Uterus (tissue), 4 donors: ENCODE measurements around the gene TMEM82. TPM values are rescaled to one million over a fixed set of nuclear protein-coding genes. Genes with fewer than 3 reads are reported as not detected.

Experiments
- DNase-seq, 2 donors: peaks; one replicate each; pipeline ENCODE4 v3.0.0-alpha.2; 2019 to 2020
- H3K27ac ChIP-seq, 2 donors: fragments of 200-600 bp; sonication (generic); 1 replicate in 1 of 2; 2 replicates in 1 of 2; pipeline ENCODE4 v1.5.1; 2016 to 2018
- H3K27me3 ChIP-seq, 2 donors: fragments of 200-600 bp; sonication (generic); one replicate each; pipeline ENCODE4 v1.5.1; 2018 to 2019; ENCODE audit warnings: control low read depth in 1 of 2
- H3K36me3 ChIP-seq, 2 donors: fragments of 200-600 bp; sonication (generic); one replicate each; pipeline ENCODE4 v1.5.1; 2019; ENCODE audit warnings: control low read depth in 1 of 2
- H3K4me1 ChIP-seq, 2 donors: fragments of 200-600 bp; sonication (generic); one replicate each; pipeline ENCODE4 v1.5.1; 2018 to 2019; ENCODE audit warnings: control low read depth in 1 of 2
- H3K4me3 ChIP-seq, 2 donors: fragments of 200-600 bp; sonication (generic); 1 replicate in 1 of 2; 2 replicates in 1 of 2; pipeline ENCODE4 v1.5.1; 2018 to 2019; ENCODE audit warnings: mild to moderate bottlenecking in 1 of 2
- H3K9me3 ChIP-seq, 2 donors: fragments of 200-600 bp; sonication (generic); one replicate each; pipeline ENCODE4 v1.5.1; 2019; ENCODE audit warnings: control low read depth in 1 of 2
- CTCF ChIP-seq, 4 experiments: fragments of 200-600 bp in 2 of 4; fragments of 450-650 bp in 2 of 4; sonication (generic) in 2 of 4; IDR thresholded peaks; one replicate each; pipeline ENCODE4 v1.5.1; 2016 to 2019; ENCODE audit warnings: antibody characterized with exemption in 4 of 4, mild to moderate bottlenecking in 2 of 4, moderate library complexity in 1 of 4
- POLR2A ChIP-seq, 2 donors: fragments of 450-650 bp; IDR thresholded peaks; one replicate each; pipeline ENCODE4 v1.6.1; 2016; ENCODE audit warnings: antibody characterized with exemption in 2 of 2, mild to moderate bottlenecking in 1 of 2, moderate library complexity in 1 of 2
- intact Hi-C: fragments of 100-400 bp; cut with DNase I; formaldehyde crosslinking; loops from one replicate; pipeline ENCODE4 v1.15.1; 2023; ENCODE audit warnings: low total_unique reads
- total RNA-seq, 4 donors: library from RNA; depleted of rRNA in 3 of 4; stranded (reverse); fragments of >200 nt in 3 of 4; gene quantifications; one replicate each; pipeline versions ENCODE4 v1.1.0 to v1.2.4, GENCODE V29; 2014 to 2023
- donor health status: DM: yes; HTN: yes; CAD: no.

Gene TMEM82
- total RNA-seq, 4 donors from 2014 or later: not detected

DNA sequence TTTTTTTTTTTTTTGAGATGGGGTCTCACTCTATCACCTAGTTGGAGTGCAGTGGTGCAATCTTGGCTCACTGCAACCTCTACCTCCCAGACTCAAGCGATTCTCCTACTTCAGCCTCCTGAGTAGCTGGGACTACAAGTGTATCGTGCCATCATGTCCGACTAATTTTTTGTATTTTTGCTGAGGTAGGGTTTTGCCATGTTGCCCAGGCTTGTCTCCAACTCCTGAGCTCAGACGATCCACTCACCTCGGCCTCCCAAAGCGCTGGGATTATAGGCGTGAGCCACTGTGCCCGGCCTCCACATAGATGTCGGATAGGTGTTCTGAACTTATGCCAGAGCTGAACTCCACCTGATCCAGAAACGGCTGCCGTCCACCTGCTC is 37.1 kb upstream of the TMEM82 start:
- no peak for DNase-seq
- Histone ChIP-seq H3K27ac (peak overlapping the region; percentile 88 to 94), H3K9me3 (no peaks in the 10 kb centered on the region), H3K4me3 (no peak overlapping the region), H3K36me3 (no peaks in the 10 kb centered on the region), H3K27me3 (no peaks in the 10 kb centered on the region), H3K4me1 (peaks cover 18 to 26% of the 10 kb centered on the region in 2 donors)
- intact Hi-C loops: no loop called here
- TF ChIP-seq CTCF (IDR thresholded peaks at IDR 0.05): no peak
- TF ChIP-seq POLR2A (IDR thresholded peaks at IDR 0.05): no peak

DNA sequence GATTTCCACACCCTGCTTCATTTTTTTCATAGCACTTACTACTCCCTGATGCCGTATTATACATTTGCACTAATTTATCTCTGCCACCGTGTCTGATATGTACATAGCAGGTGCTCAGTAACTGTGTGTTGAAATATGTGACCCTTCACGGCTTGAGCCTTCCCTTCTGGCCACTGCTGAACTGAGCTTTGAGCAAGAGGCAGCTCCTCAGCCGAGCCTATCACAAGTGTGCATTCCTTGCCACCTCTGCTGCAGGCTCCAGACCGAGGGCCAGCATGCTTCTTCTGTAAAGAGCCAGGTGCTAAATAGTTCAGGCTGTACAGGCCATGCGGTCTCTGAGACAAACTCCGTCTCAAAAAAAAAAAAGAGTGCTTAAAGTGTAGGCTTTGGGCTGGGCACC is 35.5 kb upstream of the TMEM82 start:
- no peaks in the 10 kb centered on the region for H3K9me3 ChIP-seq
- H3K4me3 ChIP-seq: no peak overlapping the region
- H3K27me3 ChIP-seq: no peaks in the 10 kb centered on the region
- no peak overlapping the region for H3K27ac ChIP-seq
- intact Hi-C loops: no loop called here
- H3K4me1 ChIP-seq: peaks cover 18 to 26% of the 10 kb centered on the region in 2 donors
- DNase-seq: no peak
- H3K36me3 ChIP-seq: no peaks in the 10 kb centered on the region
- TF ChIP-seq POLR2A (IDR thresholded peaks at IDR 0.05): no peak
- no peak for TF ChIP-seq CTCF (IDR thresholded peaks at IDR 0.05)

DNA sequence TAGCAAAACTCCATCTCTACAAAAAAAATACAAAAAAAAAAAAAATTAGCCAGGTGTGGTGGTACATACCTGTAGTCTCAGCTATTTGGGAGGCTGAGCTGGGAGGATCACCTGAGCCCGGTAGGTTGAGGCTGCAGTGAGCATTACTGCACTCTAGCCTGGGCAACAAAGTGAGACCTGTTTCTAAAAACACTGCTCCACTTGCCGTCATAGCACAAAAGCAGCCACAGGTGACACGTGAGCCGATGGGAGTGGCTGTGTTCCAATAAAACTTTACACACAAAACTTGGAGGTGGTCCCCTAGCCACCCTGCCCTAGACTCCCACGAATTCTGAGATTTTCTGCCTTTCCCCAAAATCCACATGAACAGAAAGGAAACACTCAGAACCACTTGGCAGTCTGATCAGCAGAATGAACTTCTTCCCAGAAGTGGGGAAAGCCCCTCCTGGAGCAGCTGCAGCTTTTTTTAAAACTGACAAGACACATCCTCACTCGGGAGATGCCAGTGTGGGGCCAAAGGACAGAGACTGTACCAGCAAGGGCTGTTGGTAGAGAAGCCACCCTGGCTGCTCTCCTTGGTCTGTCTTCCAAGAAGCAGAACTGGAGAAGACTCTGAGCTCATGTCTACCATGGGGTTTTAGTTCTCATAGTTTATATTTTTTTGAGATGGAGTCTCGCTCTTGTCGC is 34.9 kb upstream of the TMEM82 start:
- intact Hi-C loops: no loop called here
- Histone ChIP-seq H3K4me1 (peaks cover 18 to 26% of the 10 kb centered on the region in 2 donors), H3K4me3 (no peak overlapping the region), H3K27ac (no peak overlapping the region), H3K27me3 (no peaks in the 10 kb centered on the region), H3K36me3 (no peaks in the 10 kb centered on the region), H3K9me3 (no peaks in the 10 kb centered on the region)
- DNase-seq: no peak
- TF ChIP-seq POLR2A (IDR thresholded peaks at IDR 0.05) (no peak), CTCF (IDR thresholded peaks at IDR 0.05) (no peak)

GRCh38 chr1:15708486-15709137 is 33.7 kb upstream of the TMEM82 start:
- no peak overlapping the region for H3K27ac ChIP-seq
- H3K4me3 ChIP-seq: no peak overlapping the region
- no peaks in the 10 kb centered on the region for H3K27me3 ChIP-seq
- H3K4me1 ChIP-seq: peaks cover 11 to 19% of the 10 kb centered on the region in 2 donors
- H3K36me3 ChIP-seq: no peaks in the 10 kb centered on the region
- DNase-seq: no peak
- TF ChIP-seq CTCF (IDR thresholded peaks at IDR 0.05): no peak
- no peak for TF ChIP-seq POLR2A (IDR thresholded peaks at IDR 0.05)
- H3K9me3 ChIP-seq: no peaks in the 10 kb centered on the region
- intact Hi-C loops: no loop called here

GRCh38 chr1:15709226-15709625 is 33.1 kb upstream of the TMEM82 start:
- no peaks in the 10 kb centered on the region for H3K36me3 ChIP-seq
- TF ChIP-seq CTCF (IDR thresholded peaks at IDR 0.05) (no peak), POLR2A (IDR thresholded peaks at IDR 0.05) (no peak)
- H3K27me3 ChIP-seq: no peaks in the 10 kb centered on the region
- no peaks in the 10 kb centered on the region for H3K9me3 ChIP-seq
- H3K4me3 ChIP-seq: no peak overlapping the region
- no peak for DNase-seq
- H3K4me1 ChIP-seq: peaks cover 8 to 19% of the 10 kb centered on the region in 2 donors
- intact Hi-C loops: no loop called here
- H3K27ac ChIP-seq: no peak overlapping the region
